Stimulated activated CD4-positive, alpha-beta T cell treated with anti-CD3 and anti-CD28 coated beads, Interleukin-2, amount 100 ng/mL, for 4 hours (primary cell): ENCODE measurements around the gene TRMT44.

Experiments used
- DNase-seq: peaks from one replicate; pipeline ENCODE4 v3.0.0-alpha.2; 2020; ENCODE audit warnings: low read depth

Gene TRMT44

DNA sequence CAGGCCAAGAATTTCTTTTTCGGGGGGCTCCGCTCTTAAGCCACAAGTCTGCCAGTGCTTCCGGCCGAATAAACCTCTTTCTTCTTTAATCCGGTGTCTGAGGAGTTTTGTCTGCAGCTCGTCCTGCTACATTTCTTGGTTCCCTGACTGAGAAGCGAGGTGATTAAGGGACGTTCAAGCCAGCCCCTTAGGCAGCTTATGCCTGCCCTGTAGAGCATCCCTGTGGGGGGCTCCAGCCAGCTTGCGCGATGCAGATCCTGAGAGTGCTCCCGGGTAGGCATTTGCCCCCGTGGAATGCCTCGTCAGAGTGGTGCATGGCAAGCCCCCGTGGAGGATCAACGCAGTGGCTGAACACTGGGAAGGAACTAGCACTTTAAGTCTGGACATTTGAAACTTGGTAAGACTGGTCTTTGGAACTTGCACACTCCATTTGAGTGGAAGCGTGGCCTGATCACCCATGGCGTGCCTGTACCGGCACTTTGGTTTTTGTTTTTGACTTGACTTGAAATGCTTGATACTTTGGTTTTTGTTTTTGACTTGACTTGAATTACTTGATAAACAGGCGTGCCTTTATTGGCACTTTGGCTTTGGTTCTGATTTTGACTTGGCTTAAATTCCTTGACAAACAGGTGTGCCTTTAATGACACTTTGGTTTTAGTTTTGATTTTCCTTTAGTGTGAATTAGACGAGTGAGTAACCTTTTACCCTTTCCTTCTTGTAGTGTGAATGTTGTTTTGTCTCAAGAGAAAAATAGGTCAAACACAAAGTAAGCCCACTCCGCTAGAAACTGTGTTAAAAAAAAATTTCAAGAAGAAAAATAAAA is 6.1 kb upstream of the TRMT44 start:
- DNase-seq = no peak

DNA sequence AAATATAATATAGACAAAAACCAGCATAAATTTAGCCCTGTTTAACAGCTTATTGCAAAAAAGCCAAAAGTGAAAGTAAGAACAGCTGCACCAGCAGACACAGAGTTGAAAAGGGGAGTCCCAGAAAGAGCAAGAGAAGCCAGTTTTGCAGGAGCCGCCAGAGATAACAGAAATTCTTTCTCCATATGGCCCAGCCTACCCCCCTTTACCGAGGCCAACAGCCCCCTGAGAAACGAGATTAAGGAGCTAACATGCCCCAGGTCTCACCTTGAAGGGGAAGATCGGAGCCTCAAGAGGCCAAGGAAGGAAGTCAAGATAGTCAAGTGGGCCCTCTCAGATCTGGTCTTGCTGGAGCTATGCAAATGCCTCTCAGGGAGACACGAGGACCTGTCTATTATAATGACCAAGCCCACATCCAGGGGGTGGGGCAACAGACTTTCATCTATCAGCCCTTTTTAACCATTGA is 4.9 kb upstream of the TRMT44 start:
- no peak for DNase-seq

DNA sequence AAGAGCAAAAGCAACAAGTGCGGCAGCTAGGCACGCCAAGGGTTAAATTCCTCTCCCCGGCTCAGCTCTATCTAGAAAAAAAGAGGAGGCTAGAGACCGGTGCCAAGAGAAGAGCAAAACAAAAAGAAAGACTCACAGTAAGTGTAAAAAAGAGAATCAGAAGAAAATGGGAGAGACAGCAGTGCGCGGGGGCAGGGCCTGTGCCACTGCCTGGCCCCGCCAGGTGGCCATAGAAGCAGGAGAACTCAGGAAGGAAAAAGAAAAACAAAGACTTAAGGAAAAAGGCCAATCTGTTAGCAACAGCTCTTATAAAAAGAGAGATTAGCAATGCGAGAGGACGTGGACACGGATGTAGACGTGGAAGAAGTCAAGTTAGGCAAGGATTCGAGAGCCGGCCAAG is 3.3 kb upstream of the TRMT44 start:
- DNase-seq = no peak

DNA sequence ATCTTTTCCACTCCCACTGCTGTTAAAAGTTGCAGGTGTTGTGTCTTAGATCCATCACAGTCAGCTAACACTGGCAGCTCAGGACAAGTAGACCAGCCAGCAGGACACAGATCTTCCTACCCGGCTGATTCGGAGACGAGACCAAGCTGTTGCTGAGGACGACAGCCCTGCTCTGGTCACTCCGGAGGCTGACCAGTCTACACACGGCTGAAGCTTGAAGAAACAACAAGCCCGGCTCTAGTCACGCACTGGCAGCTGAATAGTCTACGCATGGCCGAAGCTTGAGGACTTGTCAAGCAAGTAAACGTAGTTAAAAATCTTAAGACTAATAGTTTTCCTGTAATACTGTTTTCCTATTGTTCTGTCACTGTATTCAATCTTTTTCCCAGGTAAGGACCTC is 1.8 kb upstream of the TRMT44 start:
- DNase-seq = no peak

DNA sequence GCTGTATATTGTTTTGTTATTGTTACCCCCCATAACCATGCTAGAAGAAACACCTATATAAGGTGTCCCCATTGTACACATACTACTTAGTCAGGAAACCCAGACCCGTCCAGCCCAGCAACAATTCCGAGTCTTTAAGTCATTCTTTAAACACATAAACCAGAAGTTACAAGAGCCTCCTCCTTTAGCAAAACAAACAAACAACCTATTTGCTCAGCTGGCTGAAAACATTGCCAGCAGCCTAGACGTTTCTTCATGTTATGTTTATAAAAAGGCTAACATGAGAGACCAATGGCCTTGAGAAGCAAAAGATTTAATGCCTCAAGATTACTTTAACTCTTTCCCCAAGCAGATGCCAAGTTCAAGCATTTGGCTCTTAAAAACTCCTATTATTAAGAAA is 1.4 kb upstream of the TRMT44 start:
- no peak for DNase-seq

DNA sequence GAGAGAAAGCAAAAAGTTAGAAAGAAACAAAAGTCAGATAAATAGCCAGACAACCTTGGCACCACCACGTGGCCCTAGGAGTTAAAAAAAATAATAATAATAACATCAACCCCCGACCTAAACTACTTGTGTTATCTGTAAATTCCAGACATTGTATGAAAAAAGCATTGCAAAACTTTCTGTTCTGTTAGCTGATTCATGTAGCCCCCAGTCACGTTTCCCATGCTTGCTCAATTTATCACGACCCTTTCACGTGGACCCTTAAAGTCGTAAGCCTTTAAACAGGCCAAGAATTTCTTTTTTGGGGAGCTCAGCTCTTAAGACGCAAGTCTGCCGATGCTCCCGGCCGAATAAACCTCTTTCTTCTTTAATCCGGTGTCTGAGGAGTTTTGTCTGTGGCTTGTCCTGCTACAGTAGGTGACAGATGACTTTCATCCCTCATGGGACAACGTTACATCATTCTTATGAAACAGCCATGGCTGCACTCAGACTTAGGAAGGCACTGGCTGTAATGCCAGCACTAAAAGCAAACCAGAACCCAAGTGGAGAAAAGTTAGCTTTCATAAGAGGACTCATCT is 574 bp upstream of the TRMT44 start:
- no peak for DNase-seq

DNA sequence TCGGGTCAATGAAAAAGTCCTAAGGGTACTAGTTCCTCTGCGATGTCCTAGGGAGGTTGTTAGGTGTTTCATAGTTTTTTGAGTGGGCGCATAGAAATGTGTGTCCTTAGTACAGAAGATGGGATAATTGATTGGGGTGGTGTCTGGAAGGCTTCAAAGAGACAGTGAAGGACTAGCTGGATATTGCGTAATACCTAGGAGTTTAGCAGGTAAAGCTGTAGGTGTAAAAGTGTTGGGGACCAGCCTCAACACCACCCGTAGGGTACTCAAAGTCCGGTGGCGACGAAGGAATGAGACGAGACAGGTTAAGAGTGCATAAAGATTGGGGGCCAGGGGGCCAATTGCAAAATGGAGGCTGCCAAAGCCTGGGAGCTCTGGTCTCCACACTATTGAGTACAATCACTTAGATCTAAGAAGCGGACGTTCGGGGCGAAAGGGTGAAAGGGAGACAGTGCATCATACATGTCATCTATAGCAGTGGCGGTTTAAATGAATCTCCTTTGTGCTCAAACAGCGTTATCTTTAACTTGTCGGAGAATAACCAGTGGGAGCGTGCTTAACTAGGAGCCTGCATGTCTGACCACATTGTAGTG is 1.0 kb downstream of the TRMT44 start:
- DNase-seq = no peak

DNA sequence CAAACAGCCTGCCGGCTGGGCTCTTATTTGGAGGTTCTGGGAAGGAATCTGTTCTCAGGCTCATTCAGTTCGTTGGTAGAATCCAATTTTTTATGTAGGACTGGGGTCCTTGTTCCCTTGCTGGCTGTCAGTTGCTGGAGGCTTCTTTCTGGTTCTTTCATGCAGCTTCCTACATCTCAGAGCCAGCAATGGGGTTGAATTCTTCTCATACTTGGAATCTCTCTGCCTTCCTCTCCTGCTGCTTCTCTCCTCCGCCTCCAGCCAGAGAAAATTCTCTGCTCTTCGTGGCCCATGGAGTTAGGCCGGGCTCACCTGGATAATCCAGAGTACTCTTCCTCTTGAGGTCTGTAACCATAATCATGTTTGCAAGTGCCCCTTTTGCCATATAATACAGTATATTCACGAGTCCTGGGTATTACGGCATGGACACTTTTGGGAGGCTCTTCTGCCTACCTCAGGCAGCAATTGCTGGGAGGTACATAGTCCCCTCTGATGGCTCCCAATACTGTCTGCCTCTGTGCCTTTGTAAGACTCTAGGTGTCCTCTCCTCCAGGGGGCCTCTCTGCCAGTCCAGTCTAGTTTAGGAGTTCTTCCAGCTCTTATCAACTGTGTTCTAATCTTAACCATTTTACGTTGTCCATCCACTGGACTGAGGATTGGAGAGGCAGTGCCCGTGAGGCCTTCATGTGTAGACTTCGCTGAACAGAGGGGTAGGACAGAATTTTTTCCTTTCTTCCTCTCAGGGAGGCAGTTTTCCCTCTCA is 2.2 kb downstream of the TRMT44 start:
- DNase-seq = no peak

DNA sequence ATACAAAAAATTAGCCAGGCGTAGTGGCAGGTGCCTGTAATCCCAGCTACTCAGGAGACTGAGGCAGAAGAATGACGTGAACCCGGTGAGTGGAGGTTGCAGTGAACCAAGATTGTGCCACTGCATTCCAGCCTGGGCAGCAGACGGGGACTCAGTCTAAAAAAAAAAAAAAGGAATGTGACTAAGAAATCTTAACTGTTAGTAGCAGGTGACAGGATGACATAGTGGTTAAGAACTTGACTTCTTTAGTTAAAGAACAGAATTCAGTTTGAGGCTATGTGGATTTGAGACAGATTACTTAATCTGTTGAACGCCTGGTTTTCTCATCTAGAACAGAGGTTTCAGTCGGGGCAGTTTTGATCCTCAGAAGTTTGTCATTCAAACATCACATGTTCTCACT is 3.2 kb downstream of the TRMT44 start:
- no peak for DNase-seq

DNA sequence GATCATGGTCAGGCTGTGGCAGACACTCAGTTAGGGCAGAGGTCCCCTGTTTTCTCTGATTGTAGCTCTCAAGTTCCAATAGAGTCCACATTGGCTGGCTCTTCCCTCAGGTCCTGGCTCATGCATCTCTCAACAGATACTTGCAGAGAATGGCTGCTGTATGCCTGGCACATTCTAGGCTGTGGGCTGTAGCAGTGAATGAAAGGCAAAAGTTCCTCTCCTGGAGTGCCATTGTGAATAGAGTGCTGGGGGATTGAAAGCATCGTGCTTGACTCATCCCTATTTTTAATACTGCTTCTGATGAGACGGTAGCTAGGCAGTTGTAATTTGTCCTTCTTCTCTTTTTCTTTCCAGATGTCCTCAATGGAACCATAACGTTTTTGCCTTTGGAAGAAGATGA is 5.5 kb downstream of the TRMT44 start:
- DNase-seq = no peak

DNA sequence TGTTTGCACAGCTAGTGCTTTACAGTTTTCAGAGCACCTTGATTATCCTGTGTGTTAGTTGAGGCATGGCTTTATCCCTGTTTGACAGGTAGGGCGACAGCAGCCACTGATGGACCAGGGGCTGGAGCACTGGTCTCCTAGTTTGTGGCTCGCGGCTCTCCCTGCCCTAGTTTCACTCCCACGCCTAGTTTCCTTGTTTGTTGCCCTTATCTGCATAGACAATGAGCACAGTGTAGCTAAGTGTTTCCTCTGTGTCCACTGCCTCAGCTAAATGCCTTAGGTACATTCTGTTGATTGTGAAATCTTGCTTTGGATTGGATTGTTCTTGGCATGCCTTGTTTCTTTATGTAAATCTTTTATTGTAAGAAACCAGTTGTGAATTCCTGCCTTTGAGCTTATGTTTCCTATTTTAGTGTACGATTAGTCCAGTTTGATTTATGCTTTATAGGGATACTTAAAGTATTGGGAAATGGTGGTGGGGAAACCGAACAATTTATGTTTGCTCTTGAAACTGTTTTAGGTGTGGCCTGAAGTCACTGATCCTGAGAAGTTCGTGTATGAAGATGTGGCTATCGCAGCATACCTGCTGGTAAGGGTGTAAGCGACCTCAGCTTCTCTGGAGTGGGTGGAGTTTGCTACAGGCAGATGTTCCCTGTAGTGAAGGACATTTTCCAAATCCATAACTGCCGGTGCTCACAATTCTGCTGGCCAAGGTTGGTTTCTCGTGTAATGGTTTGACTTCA is 11.0 kb downstream of the TRMT44 start:
- DNase-seq = no peak

DNA sequence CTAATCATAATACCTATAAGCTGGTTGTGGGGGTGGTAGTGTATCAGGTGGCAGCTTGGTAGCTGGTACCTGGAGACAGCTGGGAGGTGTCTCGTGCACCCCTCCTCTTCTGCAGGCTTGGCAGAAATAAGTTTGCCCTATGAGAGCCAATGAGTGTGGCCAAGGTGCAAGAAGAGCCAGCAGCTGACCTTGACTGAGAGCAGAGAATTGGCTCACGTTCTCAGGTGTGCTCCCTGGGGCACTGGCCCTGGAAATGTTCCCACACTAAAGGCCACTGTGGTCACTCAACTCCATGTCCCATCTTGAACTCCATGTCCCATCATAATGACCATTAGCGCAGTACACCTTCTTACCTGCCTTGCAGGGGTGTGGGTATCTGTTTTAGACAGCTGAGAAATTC is 13.4 kb downstream of the TRMT44 start:
- no peak for DNase-seq

DNA sequence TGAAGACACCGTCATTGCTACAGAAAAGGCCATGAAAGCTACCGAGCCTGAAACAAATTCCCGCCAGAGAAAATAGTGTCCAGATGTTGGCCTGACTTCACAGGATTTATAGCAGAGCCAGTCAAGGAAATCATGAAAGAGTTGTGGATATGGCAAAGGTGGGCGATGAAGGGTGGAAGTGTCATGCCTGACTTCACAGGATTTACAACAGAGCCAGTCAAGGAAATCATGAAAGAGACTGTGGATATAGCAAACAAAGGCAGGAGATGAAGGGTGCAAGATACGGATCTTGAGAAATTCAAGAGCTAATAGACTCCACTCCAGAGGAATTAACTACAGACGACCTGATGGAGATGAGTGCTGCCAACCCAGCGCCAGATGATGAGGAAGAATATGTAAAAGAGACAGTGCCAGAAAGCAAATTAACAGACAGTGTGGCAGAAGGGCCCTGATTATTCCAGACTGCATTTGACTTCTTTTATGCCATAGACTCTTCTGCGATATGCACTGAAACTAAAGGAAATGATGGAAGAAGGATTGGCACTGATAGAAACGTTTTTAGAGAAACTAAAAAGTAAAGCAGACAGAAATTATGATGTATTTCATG is 17.2 kb downstream of the TRMT44 start:
- DNase-seq = no peak

DNA sequence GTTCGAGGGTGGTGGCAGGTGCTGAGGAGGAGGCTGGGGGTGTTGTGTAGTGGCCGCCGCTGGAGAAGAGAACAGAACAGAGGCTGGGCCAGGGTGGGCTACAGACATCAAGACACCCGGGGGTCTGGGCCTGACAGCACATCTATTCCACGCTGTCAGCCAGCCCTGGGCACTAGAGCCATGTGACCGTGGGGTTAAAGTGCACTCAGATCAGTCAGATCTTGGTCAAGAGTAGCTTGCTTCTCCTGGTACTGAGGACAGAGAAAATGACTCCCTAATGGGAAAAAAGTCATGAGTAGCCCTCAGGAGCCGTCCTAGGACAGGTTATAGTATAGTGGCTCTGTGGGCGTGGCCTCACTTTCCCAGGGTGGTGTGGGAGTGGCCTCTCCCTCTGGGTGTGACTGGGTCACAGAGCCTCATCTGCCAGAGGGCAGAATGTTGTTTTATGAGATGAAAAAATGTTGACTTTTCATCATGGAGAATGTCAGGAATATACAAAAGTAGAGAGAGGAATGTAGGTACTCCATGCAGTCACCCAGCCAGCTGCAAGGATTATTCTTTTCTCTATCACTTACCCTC is 19.4 kb downstream of the TRMT44 start:
- no peak for DNase-seq

DNA sequence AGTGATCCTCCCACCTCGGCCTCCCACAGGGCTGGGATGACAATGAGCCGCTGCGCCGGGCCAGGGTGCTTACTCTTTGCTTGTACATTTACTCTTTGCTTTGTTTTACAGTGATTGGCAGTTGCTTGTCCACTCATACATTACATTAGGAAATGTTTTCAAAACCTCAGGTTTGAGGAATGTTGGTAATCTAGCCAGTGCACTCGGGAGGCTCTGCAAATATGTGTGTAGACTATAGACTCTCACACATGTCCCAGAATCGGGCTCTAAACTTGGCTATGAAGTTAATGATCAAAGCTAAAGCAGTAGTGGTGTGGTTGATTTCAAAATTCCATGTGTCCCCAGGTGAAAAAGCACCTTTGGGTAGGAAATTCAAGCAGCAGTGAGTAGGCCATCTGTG is 20.5 kb downstream of the TRMT44 start:
- no peak for DNase-seq

DNA sequence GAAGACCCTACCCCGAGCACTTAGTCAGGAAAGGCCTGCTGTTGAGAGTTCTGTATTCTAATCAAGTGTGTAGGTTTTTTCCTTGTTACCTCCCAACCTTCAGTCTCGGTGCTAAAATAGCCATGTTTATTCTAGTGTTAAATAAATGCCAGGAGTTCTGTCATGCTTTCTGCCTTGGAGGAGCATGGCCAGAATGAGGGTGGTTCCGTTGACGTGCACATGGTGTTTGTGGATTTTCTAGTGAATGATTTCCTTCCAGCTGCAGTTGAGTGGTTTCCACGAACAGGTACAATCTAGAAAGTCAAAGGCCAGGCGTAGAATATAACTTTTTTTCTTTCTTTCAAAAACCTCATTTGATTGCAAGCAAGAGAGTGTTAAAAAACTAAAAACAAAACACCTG is 21.0 kb downstream of the TRMT44 start:
- no peak for DNase-seq

DNA sequence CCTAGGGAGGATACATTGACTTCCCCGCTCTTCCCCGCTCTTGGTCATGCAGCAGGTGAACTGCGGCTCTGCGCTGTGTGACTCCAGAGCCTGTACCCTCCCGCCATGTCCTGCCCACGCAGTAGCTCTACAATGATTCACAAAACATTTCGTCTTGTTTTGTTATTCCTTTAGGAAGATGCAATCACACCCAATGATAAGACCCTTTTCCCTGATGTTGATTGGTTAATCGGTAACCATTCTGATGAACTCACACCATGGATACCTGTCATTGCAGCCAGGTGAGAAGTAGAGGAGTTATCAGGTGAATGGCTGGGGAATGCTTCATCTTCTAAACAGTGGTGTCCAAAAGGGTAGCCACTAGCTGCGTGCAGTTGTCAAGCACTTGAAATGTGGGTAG is 23.2 kb downstream of the TRMT44 start:
- DNase-seq = no peak

DNA sequence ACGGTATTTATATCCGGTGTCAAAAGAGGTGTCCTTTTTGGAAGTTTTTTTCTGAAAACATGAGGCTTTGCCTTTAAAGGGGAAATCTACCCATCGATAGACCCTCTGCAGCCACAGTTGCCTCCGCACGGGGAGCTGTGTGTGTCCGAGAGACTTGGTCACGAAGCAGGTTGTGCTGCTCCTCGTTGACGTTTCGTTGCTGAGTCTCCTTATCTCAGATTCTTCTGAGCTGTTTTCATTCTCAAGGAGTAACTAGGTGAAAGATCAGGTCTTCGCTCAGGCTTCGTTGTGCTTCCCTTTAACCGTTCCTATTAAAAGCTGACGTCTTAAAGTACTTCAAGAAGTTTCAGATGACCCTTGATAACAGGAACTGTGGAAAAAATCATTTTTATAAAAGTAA is 23.8 kb downstream of the TRMT44 start:
- no peak for DNase-seq

DNA sequence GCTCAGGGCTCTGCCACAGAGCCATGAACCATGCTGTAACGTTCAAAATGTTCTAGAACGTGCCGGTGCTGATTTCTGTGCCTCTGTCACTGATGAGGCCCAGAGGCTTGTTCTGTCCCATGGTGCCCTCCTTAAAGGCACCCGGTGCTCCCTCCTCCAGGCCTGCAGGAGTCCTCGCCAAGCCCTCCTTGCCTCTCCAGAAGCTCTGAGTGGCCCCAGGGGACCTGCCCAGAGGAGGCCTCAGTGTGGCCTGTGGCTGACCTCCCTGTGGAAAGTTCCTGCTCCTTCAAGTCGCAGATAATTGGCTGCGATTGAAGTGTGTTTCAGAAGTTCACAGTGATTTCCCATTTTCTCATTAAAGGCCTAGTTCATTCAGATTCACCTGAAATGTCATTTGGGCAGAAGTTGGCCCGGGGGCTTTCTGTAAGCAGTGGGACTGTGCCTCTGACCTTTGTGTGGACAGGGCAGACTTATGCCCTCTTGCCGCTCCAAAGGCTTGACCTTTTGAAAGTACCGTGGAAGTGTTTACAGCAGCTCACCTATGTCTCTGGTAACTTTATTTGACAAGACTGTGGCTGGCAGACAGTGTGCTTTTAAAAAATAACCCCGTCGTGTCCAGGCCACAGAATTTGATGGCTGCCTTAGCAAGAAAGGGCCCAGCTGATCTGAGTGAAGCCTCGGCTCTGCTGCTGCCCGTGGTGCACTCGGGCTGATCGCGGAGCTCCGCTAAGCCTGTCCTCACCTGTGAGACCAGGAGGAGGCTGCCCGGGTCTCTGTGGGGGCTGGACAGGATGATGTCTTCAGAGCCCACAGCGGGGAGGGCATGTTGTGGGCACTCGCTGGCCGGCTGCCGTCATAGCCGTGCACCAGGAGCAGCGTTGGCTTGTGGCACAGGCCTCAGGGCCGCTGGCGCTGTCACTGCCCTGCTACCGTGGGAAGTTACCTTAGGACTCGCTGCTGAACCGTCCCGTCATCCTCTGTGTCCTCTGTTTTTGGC is 25.3 kb downstream of the TRMT44 start:
- DNase-seq = no peak

DNA sequence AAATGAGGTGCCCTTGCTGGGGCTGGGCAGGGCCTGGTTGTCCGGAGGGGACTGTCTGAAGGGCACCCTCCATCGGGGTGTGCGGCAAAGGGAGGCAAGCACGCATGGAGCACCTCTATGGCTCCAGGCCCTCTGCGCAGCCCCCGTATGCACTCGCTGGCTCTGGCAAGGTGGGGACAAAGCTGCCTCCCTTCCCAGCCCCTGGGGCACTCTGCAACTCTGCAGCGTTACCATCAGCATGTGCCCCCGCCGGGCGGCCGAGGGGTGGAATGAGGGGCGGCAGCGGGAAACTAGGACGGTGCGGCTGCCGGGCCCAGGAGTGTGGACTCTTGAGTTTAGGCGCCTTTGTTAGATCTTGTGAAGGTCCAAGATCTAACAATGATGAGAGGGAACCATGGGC is 26.4 kb downstream of the TRMT44 start:
- DNase-seq = no peak
